ENCODE data around the gene SLC44A5.
A peak's percentile ranks its signal among the peaks of the same experiment; 100 is the strongest.

GRCh38 chr1:75203415-75204277, 407.3 kb downstream of the SLC44A5 start:
- TF ChIP-seq CTCF (IDR thresholded peaks at IDR 0.05), result peak; percentile 20 to 58
- TF ChIP-seq POLR2A (IDR thresholded peaks at IDR 0.05), result no peak

Measured in suprapubic skin (tissue), 3 donors.